HL-60 (cell line): ENCODE results near the gene POU2F1.

Experiments used
- GABPA ChIP-seq: IDR thresholded peaks from 2 replicates; pipeline ENCODE4 v1.6.1; 2012; ENCODE audit warnings: low read depth
- POLR2AphosphoS5 ChIP-seq: IDR thresholded peaks from 2 replicates; pipeline ENCODE4 v1.6.1; 2012; ENCODE audit warnings: low read depth
- SPI1 ChIP-seq: IDR thresholded peaks from 2 replicates; pipeline ENCODE4 v1.6.1; 2012; ENCODE audit warnings: low read depth, mild to moderate bottlenecking, borderline replicate concordance
- TF ChIP-seq, protein P1 (sequence below): IDR thresholded peaks from one replicate; pipeline ENCODE4 v1.5.1; 2011; ENCODE audit warnings: low read length, control low read depth, inconsistent platforms; ENCODE audit not compliant: insufficient read depth
- TF ChIP-seq, protein P2 (sequence below): IDR thresholded peaks from 2 replicates; pipeline ENCODE4 v1.6.1; 2012; ENCODE audit warnings: low read depth; ENCODE audit not compliant: insufficient replicate concordance

DNA sequence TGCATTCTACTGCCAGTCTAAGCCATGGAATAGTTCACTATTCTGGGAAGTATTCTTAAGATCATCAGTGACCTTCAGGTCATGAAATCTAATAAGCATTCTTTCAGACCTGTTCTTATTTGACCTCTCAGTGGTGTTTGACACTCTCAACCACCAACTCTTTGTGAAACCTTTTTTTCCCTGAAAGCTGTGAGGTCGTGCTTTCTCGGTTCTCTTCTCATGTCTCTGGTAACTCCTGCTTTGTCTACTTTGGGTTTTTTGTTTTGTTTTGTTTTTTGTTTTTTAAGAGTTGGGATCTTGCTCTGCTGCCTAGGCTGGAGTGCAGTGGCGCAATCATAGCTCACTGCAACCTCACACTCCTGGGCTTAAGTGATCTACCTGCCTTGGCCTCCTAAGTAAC is 56.3 kb downstream of the POU2F1 start:
- TF ChIP-seq, protein P1, sequence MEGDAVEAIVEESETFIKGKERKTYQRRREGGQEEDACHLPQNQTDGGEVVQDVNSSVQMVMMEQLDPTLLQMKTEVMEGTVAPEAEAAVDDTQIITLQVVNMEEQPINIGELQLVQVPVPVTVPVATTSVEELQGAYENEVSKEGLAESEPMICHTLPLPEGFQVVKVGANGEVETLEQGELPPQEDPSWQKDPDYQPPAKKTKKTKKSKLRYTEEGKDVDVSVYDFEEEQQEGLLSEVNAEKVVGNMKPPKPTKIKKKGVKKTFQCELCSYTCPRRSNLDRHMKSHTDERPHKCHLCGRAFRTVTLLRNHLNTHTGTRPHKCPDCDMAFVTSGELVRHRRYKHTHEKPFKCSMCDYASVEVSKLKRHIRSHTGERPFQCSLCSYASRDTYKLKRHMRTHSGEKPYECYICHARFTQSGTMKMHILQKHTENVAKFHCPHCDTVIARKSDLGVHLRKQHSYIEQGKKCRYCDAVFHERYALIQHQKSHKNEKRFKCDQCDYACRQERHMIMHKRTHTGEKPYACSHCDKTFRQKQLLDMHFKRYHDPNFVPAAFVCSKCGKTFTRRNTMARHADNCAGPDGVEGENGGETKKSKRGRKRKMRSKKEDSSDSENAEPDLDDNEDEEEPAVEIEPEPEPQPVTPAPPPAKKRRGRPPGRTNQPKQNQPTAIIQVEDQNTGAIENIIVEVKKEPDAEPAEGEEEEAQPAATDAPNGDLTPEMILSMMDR: no peak
- TF ChIP-seq POLR2AphosphoS5 (no peak), GABPA (no peak), SPI1 (no peak)
- TF ChIP-seq, protein P2, sequence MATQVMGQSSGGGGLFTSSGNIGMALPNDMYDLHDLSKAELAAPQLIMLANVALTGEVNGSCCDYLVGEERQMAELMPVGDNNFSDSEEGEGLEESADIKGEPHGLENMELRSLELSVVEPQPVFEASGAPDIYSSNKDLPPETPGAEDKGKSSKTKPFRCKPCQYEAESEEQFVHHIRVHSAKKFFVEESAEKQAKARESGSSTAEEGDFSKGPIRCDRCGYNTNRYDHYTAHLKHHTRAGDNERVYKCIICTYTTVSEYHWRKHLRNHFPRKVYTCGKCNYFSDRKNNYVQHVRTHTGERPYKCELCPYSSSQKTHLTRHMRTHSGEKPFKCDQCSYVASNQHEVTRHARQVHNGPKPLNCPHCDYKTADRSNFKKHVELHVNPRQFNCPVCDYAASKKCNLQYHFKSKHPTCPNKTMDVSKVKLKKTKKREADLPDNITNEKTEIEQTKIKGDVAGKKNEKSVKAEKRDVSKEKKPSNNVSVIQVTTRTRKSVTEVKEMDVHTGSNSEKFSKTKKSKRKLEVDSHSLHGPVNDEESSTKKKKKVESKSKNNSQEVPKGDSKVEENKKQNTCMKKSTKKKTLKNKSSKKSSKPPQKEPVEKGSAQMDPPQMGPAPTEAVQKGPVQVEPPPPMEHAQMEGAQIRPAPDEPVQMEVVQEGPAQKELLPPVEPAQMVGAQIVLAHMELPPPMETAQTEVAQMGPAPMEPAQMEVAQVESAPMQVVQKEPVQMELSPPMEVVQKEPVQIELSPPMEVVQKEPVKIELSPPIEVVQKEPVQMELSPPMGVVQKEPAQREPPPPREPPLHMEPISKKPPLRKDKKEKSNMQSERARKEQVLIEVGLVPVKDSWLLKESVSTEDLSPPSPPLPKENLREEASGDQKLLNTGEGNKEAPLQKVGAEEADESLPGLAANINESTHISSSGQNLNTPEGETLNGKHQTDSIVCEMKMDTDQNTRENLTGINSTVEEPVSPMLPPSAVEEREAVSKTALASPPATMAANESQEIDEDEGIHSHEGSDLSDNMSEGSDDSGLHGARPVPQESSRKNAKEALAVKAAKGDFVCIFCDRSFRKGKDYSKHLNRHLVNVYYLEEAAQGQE: no peak
